Ecto neural progenitor cell (in vitro differentiated cells): ENCODE results near the gene KDM4D.
"Not testable (repeated sequence)": the region's sequence is repeated elsewhere in the genome, so short reads cannot be mapped to it uniquely, and the experiment has no call there.

Experiments
- DNase-seq: peaks from one replicate; pipeline ENCODE4 v3.0.0-alpha.2; 2018; ENCODE audit warnings: low spot score

The KDM4D gene

DNA sequence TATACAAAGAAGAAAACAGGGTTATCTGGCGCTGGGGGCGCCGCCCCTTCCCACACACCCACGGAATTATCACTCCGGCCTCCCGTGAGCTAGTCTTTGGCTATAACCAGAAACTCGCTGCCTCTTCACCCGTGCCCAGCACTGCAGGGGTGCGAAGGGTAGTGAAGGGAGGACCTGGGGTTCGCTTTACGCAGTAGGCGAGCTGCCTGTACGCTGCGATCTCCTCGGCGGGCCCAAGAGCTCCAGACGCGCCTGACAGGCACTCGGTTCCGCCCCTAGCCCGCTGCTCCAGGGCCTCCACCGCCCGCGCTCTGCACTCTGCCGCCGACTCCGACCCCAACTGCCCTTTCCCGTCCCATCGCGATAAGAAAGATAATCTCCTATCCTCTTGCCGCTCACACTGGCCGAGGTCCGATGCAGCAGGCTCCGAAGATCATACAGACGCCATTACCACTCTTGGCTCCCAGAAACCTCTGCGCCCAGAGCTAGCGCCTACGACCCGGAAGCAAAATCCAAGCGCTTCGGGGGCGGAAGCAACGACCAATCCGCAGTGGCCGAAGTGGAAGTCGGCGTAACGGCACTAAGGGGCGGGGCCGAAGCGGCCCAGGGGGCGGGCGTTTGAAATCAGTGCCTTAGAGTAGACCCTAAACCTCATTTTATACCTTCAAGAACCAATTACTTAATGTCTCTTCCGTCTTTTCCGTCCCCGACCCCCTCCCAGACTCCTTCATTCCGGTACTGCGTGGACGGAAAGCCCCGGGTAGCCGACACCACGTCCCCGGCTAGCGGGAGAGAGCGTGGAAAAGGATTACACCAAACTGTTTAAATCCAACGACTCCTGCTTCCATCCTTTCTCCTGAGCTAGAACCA lies at the start of gene KDM4D, which contains the start of gene CWC15:
KDM4D (plus strand) TSS at position 611 of the 870 bp plus-strand sequence. CDS start 23,664 bp downstream, outside the sequence.
CWC15 (minus strand) TSS at position 458 of the 870 bp plus-strand sequence. CDS start 1,371 bp downstream, outside the sequence.
- DNase-seq: peak; percentile 94

DNA sequence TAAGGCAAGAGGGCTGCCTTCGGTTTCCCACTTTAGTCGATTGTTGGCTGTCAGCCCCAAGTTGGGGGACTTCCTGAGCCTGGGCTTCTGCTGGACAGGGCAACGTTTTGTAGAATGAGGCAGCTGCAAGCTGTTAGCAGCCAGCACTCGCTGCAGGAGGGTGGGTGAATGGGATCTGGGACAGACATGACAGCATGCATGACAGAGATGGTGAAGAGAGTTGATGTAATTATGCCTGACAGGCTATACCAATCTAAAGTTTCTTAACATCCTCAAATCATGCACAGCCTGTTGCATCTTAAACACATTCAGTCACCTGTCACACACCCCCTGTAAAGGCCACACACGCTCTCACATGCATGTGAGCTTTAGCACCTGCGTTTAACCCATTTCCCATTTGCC lies 49.3 kb upstream of the KDM4D start:
- DNase-seq: no peak

DNA sequence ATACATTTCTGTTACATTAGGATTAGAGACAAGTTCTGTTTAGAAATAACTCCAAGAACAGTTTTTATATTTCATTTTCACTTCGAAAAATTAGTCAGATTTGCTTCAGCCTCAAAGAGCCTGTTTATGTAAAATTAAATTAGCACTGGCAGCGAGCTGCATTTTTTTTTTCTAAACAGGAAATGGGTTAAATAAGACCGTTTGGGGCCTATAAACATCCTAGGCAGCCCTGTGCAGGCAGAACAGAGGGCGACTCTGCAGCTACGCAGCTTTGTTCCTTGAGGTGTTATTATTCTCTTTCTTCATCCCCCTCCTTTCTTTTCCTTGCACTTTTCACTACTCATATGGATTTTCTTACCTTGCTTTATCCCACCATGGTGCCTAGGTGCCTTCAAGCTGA lies 48.9 kb upstream of the KDM4D start:
- DNase-seq: no peak

DNA sequence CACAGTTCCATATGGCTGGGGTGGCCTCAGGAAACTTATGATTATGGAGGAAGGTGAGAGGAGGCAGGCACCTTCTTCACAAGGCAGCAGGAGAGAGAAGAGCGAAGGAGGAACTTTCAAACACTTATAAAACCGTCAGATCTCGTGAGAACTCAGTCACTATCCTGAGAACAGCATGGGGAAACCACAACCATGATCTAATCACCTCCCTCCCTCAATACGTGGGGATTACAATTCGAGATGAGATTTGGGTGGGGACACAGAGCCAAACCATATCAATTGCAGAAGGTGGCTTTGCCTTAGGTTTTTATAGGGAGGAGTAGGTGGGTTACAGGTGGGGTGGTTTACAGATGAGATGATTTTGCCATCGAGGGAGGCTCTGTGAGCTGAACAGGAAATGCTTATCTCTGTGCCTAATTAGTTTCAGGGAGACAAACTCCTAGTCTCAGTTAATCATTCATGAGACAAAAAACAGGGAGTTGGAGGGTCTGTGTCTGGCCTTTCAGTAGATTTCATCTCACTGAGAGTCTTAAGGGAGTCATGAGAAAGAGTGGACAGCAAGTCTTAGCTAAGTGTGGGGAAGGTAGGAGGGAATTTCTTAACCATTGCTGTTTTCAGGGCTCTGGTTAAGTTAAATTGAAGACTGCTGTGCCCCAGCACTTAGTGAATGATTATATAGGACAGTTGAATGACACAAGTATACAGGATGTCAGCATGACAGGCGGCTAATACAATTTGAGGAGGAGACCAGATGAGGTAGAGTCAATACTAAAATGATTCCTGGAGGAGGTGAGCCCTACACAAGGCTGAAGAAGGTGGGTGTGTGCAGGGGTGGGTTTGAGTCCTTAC lies 47.9 kb upstream of the KDM4D start:
- no peak for DNase-seq

DNA sequence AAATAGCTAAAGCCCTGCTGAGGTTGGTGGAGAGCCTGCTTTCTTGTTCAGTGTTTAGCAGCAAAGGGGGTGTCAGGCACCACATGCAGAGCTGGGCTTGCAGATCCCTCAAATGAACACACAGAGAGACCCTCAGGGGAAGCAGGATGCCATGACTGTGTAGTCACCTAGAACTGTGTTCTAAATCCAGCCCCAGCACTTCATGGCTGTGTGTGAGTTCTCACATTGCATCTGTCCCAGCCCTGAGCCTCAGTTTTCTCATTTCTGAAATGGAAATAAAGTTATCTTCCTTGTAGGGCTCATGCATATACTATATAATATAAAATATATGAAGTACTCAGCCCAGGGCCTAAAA lies 47.3 kb upstream of the KDM4D start:
- DNase-seq: no peak

DNA sequence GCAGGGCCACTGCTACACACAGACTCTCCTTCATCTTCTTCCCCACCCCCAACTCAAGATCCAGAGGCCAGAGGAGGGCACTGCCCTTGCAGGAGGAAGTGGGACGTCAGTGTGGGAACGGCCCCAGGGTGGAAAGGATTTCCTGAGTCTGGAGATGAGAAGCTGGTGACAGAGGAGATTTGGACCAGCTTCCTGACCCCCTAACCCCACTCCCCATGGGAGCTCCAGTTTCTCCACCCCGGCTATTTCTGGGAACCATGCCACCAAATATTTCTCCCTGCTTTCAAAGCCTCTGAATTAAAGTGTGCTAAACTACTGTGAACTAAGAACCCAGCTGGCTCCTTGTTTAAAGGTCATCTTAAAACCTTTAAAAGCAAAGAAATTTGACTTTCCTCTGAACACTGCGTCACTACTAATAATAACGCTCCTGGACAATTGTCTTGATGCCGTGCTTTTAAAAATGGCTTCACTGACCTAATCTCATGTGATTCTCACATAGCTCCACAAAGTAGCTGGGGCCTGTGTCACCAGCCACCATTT lies 46.7 kb upstream of the KDM4D start:
- peak; percentile 74 for DNase-seq

DNA sequence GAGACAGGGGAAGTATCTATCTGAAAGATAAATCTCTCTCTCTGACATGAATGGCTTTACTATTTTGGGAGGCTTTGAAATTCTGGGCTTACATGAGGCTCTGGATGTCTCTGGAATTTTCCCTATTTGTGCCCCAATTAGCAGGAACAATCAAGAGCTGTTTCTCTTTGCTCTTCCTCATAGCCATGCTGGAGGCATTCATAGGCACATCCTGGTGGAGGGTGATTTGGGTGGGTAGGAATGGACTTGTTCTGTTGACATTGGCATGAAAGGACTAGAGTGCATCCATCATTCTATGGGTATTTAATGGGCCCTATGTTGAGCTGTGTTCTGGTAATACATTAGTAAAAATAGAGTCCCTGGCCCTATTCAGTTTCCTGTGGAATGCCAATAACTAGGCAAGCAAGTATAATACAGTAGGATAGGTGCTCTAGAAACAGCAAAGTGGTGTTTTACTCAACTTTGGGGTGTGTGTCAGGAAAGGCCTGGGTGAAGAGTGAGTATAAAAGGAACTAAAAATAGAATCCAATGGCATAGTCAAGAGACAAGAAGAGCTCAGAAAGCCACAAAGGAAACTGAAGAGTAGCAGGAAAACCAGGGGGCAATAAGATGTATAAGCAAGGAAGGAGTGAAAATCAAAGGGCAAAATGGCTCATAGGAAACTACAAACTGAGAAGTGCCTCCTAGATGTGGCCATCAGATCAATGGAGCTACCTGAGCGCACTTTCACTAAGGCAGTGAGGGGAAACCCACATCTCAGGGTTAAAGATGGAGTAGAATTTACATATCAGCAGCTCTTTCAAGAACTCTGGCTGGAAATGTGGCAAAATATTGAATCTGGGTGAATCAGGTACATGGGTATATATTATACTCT lies 45.2 kb upstream of the KDM4D start:
- no peak for DNase-seq

DNA sequence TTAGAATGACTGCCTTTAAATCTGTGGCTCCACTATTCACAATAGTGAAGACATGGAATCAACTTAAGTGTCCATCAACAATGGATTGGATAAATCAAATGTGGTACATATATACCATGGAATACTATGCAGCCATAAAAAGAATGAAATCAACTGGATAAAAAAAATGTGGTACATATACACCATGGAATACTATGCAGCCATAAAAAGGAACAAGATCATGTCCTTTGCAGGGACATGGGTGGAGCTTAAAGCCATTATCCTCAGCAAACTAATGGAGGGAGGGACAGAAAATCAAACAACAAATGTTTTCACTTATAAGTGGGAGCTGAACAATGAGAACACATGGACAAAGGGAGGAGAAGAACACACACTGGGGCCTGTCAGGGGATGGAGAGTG lies 41.4 kb upstream of the KDM4D start:
- DNase-seq: not testable (repeated sequence)

DNA sequence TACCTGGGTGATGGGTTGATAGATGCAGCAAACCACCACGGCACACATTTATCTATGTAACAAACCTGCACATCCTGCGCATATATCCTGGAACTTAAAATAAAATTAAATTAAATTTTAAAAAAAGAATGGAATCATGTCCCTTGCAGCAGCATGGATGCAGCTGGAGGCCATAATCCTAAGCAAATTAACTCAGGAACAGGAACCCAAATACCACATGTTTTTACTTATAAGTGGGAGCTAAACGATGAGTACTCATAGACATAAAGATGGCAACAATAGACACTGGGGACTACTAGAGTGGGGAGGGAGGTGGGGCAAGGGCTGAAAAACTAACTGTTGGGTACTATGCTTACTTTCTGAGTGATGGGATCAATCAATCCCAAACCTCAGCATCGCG lies 41.0 kb upstream of the KDM4D start:
- DNase-seq: no peak

DNA sequence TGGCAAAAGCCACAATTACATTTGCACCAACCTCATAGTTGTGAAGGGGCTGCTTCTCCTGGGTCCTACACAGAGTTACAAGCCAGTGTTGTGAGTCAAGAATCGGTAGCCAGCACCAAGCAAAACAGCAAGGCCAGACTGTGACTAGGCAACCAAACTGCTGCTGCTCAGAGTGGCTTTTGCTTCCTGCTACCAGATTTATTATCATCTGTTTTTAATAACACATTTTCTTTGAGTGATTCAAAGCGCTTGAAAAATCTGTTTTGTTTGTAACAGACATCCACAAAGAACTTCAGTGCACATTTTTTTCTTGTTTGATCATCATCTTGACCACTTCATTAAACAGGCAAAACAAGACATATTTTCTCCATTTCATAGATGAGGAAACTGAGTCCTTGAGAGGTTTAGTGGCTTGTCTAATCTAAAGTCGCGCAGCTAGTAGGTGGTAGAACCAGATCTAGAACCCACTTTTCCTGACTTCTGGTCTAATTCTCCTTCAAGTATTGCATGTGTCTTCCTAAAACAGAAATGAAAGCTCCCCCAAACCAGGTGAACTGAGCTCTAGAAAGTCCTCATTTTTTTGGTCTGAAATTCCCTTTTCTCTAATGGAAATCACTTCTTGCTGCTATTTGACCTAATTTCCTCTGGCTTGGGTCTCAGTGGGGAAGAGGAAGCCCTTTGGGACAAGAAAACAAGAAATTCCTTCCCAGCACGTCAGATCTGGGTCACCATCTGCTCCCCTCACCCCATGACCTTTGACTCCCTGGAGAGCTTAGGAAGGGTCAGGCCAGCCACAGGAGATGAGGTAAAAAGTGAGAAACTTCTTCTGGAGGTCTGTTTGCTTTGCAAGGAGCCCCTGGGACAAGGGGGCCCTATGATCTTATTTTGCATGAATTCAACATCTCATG lies 40.0 kb upstream of the KDM4D start:
- DNase-seq: no peak

DNA sequence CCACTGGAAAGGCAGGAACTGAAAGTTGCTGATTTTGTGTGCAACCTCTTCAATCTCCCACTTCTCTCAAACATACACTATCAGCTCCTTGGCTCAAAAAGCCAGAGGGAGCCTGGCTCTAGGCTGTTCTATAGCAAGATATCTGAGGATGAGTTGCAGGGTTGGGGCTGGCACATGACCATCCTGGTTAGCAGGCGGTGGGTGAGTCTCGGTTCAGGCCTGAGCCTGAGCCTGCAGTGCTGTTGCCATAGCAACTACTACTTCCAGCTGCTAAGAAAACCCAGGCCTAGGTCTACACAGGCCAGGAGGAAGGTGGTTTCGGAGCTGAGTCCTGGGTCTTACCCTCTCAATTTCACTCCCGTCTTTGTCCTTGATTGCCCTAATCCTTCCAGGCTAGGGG lies 39.1 kb upstream of the KDM4D start:
- DNase-seq: no peak

DNA sequence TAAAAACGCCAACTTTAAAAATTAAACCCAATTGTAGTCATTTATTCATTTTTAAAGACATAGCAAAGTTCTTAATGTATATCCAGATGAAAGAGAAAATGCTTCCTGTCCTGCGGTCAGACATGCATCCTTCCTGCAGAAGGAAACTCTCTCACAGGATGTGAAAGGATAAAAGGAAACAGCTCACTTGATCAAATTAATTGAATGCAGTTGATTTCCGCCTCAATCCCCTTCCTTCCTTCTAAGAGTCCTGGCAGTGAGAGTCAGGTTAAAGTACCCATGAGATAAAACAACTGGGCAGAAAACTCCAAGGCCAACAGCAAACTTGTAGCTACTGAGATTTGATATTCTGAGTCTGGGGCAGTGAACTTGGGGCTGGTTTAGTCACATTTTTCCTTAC lies 38.7 kb upstream of the KDM4D start:
- DNase-seq: no peak

DNA sequence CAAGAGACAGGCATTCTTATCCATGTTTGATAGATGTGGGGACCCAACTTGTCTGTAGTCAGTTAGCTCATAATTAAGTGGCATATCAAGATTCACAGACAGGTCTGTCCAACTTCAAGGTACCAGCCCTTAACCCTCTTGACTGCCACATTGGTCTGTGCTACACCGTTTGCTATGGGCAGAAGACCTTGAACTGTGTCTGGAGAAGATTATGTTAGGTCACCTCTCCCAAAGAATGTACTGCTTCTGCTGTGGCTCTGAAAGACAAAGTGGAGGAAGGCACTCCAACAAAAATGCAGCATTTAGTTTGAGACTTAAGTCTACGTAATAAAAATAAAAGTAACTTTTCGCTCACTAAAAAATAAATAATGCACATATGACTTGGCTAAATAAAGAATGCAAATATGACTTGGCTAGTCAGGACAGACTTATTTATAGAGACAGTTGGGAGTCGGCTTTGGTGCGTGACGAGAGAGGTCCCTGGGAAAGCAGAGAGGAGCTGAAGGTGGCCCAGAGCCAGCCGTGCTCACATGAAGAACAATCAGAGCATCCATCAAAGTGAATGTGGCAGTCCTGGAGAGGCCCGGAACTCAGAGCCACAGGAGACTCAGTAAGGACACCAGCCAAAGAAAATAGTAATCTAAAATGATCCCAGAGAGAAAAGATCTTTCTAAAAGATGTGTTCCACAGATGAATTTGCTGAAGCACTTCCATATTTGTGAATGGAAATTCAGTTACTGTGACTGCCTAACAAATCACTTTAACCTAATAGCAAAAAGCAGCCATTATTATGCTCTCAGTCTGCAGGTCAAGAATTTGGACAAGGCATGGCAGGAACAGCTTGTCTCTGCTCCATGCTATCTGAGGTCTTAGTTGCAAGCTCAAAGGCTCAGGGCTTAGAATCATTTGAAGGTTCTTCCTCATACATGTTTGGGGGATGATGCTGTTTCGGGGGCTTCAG lies 35.1 kb upstream of the KDM4D start:
- no peak for DNase-seq

DNA sequence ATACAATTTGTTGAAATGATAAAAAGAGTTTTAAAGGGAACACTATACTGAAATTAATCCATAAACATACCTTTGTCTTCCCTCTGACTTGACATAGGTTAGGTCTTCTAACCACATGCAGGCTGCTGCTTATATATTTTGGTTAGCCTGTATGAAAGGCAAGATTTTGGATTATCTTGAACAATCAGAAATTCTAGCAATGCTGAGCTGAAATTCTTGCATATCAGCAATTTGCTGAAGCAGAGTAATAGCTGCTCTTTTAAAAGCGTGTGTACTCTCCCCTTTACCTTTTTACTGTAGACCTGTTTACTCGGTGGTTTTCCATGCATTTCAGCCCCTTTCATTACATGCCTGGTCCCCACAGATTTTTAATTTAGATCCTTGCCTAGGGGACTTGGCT lies 34.2 kb upstream of the KDM4D start:
- DNase-seq: no peak

DNA sequence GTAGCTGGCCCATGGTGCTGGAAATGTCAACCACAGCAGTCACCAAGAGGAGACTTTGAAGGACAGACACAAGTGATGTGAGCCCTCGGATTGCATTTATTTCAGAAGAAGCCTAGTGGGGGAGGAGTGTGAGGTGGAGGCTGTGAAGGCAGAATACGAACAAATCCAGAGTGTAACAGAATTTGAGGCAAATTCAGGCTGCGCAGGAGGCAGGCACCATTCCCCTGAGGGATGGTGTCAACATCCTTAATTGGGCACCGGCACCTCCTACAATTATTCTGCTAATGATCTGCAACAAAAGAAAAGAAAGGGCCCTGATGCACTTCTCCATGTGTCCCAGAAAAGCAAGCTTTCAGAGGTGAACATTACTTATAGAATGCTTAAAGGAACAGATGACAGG lies 32.4 kb upstream of the KDM4D start:
- DNase-seq: no peak

DNA sequence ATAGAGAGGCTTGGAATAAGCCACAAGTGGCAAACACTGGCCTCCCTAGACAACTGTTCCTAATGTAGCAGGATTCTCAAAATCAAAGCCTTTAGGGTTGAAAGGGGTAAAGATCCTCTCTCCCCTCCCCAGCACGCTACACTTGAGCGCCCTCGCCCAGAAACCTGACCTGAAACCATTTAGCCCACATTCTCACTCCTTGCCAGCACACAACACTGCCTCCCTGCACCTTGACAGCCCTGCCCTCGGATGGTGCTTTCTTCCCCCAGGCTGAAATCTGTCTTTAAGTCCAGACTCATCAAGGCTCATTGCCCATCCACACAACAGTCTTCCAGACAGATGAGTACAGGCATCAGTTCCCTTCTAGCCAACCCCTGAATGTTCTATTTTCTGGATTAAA lies 26.7 kb upstream of the KDM4D start:
- no peak for DNase-seq

DNA sequence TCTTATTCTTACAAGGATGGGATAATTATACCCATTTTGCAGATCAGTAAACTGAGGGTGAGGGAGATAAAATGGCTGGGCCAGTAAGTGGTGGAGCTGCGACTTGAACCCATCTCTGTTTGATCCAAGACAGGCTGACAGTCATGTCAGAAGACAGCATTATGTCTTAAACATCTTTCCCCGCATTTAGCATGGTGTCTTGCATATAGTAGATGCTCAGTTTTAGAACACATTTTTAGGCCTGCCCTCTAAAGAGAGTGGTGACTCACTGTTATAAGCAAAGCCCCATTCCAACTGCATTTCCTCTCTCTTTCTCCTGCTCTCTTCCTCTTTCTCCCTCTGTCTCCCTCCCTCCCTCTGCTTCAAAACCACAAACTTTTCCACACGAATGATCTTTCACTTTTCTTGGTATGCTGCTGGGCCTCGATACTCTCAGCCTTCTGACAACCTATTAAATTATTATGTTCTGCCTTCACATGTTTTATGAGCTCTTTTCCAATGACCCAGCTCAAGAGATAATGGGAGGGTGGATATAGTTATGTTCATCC lies 25.4 kb upstream of the KDM4D start:
- DNase-seq: no peak

DNA sequence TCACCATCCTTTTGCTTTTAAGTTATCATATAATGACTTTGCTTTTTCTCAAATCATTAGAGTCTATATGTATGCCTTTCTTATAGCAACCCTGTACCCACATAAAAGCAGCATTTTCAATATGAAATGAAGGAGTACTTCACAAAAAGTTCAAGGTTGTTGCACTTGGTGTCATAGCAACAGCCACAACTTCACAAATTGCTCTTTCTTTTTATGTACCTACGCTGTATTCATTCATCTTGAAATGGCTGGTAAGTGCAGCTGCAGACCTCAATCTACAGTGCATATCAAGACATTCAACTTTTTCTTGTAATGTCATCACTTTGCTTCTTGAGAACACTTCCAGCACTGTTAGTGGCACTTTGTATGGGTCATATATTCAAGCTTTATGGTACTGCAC lies 18.8 kb upstream of the KDM4D start:
- no peak for DNase-seq

DNA sequence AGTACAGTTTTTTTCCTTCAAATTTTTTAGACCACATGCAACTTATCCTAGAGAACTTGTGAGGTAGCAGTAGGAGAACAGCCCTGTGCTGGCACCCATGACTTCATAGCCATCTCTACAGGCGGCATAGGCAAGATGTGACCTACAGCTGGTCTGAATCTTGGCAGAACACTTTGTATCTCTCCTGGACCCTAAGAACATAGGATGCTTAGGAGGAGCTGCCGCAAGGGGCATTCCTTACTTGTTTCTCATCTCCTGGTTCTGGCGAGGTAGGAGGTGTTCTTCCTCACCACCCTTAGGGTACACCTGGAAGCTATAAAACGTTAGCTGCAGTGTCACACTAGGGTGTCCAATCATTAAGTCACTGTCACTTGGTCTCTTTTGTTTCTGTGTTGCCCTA lies 16.5 kb upstream of the KDM4D start:
- DNase-seq: no peak
